MM.1S (cell line): ENCODE data around the gene MLLT10.

Source experiments
- DNase-seq: peaks from one replicate; pipeline ENCODE4 v3.0.0-alpha.2; 2015
- H2AFZ ChIP-seq: fragments of 300-600 bp; sonication (generic); 2 replicates; pipeline ENCODE4 v1.6.0; 2016; ENCODE audit warnings: antibody characterized with exemption, low read length
- H3F3A ChIP-seq: fragments of 300-600 bp; sonication (generic); 2 replicates; pipeline ENCODE4 v1.6.1; 2016; ENCODE audit warnings: mild to moderate bottlenecking, antibody characterized with exemption, low read length, moderate library complexity, mixed read lengths; ENCODE audit not compliant: insufficient read depth
- H3K27ac ChIP-seq: fragments of 300-600 bp; sonication (generic); 2 replicates; pipeline ENCODE4 v1.5.1; 2016; ENCODE audit warnings: mild to moderate bottlenecking, low read length
- H3K27me3 ChIP-seq: fragments of 300-600 bp; sonication (generic); replicated peaks from 2 replicates; pipeline ENCODE4 v1.6.0; 2016; ENCODE audit warnings: low read length; ENCODE audit not compliant: insufficient read depth
- H3K36me3 ChIP-seq: fragments of 300-600 bp; sonication (generic); replicated peaks from 2 replicates; pipeline ENCODE4 v1.6.1; 2016; ENCODE audit warnings: mild to moderate bottlenecking, low read length, mixed read lengths; ENCODE audit not compliant: insufficient read depth
- H3K4me1 ChIP-seq: fragments of 300-600 bp; sonication (generic); 2 replicates; pipeline ENCODE4 v1.6.1; 2016; ENCODE audit warnings: low read length, mixed read lengths
- H3K4me2 ChIP-seq: fragments of 300-600 bp; sonication (generic); 2 replicates; pipeline ENCODE4 v1.6.0; 2016; ENCODE audit warnings: low read depth, low read length
- H3K4me3 ChIP-seq: fragments of 300-600 bp; sonication (generic); 2 replicates; pipeline ENCODE4 v1.5.1; 2016; ENCODE audit warnings: low read length, mixed read lengths
- H3K79me2 ChIP-seq: fragments of 300-600 bp; sonication (generic); 2 replicates; pipeline ENCODE4 v1.6.1; 2016; ENCODE audit warnings: mixed run types, low read length, mixed read lengths
- H3K9ac ChIP-seq: fragments of 300-600 bp; sonication (generic); 2 replicates; pipeline ENCODE4 v1.6.1; 2016; ENCODE audit warnings: low read length, mixed read lengths
- H3K9me2 ChIP-seq: fragments of 300-600 bp; sonication (generic); replicated peaks from 2 replicates; pipeline ENCODE4 v1.6.1; 2016; ENCODE audit warnings: mild to moderate bottlenecking, low read length, mixed read lengths; ENCODE audit not compliant: insufficient read depth
- H3K9me3 ChIP-seq: fragments of 300-600 bp; sonication (generic); replicated peaks from 2 replicates; pipeline ENCODE4 v1.6.1; 2016; ENCODE audit warnings: mild to moderate bottlenecking, low read length, mixed read lengths; ENCODE audit not compliant: insufficient read depth
- H4K20me1 ChIP-seq: fragments of 300-600 bp; sonication (generic); 2 replicates; pipeline ENCODE4 v1.6.1; 2016; ENCODE audit warnings: mild to moderate bottlenecking, low read length, moderate library complexity, mixed read lengths; ENCODE audit not compliant: insufficient read depth
- EZH2 ChIP-seq: fragments of 300-600 bp; sonication (generic); optimal IDR thresholded peaks from 2 replicates; pipeline ENCODE3; 2017; ENCODE audit warnings: low read depth, mild to moderate bottlenecking, antibody characterized with exemption, low read length, mixed read lengths
- EZH2phosphoT487 ChIP-seq: fragments of 300-600 bp; sonication (generic); IDR thresholded peaks from 2 replicates; pipeline ENCODE4 v1.6.1; 2018; ENCODE audit warnings: antibody characterized with exemption, low read length
- TF ChIP-seq, protein P1 (sequence below): fragments of 300-600 bp; sonication (generic); IDR thresholded peaks from 2 replicates; pipeline ENCODE4 v1.5.1; 2016; ENCODE audit warnings: antibody characterized with exemption, low read length, mixed read lengths

Gene MLLT10

GRCh38 chr10:21737106-21737505, 203.1 kb downstream of the MLLT10 start:
- H3K9me3 ChIP-seq = no peaks in the 10 kb centered on the region
- no peak overlapping the region for H3K4me2 ChIP-seq
- H3K36me3 ChIP-seq = peaks cover 4% of the 10 kb centered on the region; the same call in 1 of the 2 replicates
- H3F3A ChIP-seq = 0 out of 2 replicates have a peak, but pooled peaks cover 14% of the 10 kb centered on the region
- TF ChIP-seq, protein P1, sequence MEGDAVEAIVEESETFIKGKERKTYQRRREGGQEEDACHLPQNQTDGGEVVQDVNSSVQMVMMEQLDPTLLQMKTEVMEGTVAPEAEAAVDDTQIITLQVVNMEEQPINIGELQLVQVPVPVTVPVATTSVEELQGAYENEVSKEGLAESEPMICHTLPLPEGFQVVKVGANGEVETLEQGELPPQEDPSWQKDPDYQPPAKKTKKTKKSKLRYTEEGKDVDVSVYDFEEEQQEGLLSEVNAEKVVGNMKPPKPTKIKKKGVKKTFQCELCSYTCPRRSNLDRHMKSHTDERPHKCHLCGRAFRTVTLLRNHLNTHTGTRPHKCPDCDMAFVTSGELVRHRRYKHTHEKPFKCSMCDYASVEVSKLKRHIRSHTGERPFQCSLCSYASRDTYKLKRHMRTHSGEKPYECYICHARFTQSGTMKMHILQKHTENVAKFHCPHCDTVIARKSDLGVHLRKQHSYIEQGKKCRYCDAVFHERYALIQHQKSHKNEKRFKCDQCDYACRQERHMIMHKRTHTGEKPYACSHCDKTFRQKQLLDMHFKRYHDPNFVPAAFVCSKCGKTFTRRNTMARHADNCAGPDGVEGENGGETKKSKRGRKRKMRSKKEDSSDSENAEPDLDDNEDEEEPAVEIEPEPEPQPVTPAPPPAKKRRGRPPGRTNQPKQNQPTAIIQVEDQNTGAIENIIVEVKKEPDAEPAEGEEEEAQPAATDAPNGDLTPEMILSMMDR = no peak
- no peak for TF ChIP-seq EZH2phosphoT487
- no peak for TF ChIP-seq EZH2
- no peak overlapping the region for H3K9ac ChIP-seq
- no peak overlapping the region for H3K4me3 ChIP-seq
- DNase-seq = no peak
- H3K9me2 ChIP-seq = no peaks in the 10 kb centered on the region
- peaks cover 22% of the 10 kb centered on the region for H3K4me1 ChIP-seq
- no peak overlapping the region for H2AFZ ChIP-seq
- peak overlapping the region; percentile 3; the same call in 1 of the 2 replicates for H3K27ac ChIP-seq
- H3K79me2 ChIP-seq = no peaks in the 10 kb centered on the region
- H3K27me3 ChIP-seq = no peaks in the 10 kb centered on the region
- H4K20me1 ChIP-seq = no peaks in the 10 kb centered on the region

DNA sequence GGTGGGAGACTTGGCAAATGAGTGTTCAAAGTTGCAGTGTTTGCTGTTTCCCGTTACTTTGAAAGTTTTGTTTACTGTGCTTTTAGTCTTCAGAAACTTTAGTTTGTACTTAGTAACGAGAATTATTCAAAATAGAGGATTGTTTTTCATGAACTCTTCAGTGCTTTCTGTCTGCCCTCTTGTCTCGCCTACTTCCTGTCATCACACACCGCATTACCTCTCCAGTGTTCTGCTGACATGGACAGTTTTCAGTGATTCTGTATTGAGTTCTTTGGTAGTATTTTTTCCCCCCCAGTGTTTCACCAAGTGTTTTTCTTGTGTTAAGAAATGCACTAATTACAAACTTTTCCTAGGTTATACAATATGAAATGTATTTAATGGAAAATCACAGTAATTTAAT, 207.0 kb downstream of the MLLT10 start:
- peak overlapping the region; percentile 73; the same call in 1 of the 2 replicates for H3K27ac ChIP-seq
- H3K9me2 ChIP-seq = no peaks in the 10 kb centered on the region
- H3K9ac ChIP-seq = peak overlapping the region; percentile 1; the same call in 1 of the 2 replicates
- peak overlapping the region; percentile 45 for H3K4me2 ChIP-seq
- H3K4me3 ChIP-seq = no peak overlapping the region
- TF ChIP-seq EZH2phosphoT487 (no peak), EZH2 (no peak)
- TF ChIP-seq, protein P1 = no peak
- no peak overlapping the region for H2AFZ ChIP-seq
- H3K36me3 ChIP-seq = peaks cover 4% of the 10 kb centered on the region; the same call in 1 of the 2 replicates
- H3K79me2 ChIP-seq = no peaks in the 10 kb centered on the region
- H3K27me3 ChIP-seq = no peaks in the 10 kb centered on the region
- 0 out of 2 replicates have a peak, but pooled peaks cover 14% of the 10 kb centered on the region for H3F3A ChIP-seq
- H3K9me3 ChIP-seq = no peaks in the 10 kb centered on the region
- peak; percentile 75 for DNase-seq
- peaks cover 22% of the 10 kb centered on the region for H3K4me1 ChIP-seq
- no peaks in the 10 kb centered on the region for H4K20me1 ChIP-seq

- peaks cover 4% of the 10 kb centered on the region; the same call in 1 of the 2 replicates for H3K36me3 ChIP-seq
- no peak for DNase-seq
Observed at GRCh38 chr10:21742740-21743412, 208.8 kb downstream of the MLLT10 start.

More at GRCh38 chr10:21742740-21743412, 208.8 kb downstream of the MLLT10 start:
- Histone ChIP-seq H3K27ac (no peak overlapping the region), H2AFZ (no peak overlapping the region), H3K4me2 (no peak overlapping the region), H3F3A (0 out of 2 replicates have a peak, but pooled peaks cover 14% of the 10 kb centered on the region), H3K9me2 (no peaks in the 10 kb centered on the region), H3K79me2 (no peaks in the 10 kb centered on the region), H3K27me3 (no peaks in the 10 kb centered on the region), H3K4me1 (peaks cover 18% of the 10 kb centered on the region), H3K4me3 (no peak overlapping the region), H4K20me1 (no peaks in the 10 kb centered on the region), H3K9me3 (no peaks in the 10 kb centered on the region), H3K9ac (no peak overlapping the region)
- TF ChIP-seq, protein P1 = no peak
- TF ChIP-seq EZH2phosphoT487 (no peak), EZH2 (no peak)
